ENCODE data around the gene NQO1. TPM values are rescaled to one million over a fixed set of nuclear protein-coding genes. Genes with fewer than 3 reads are reported as not detected.
"Not testable (repeated sequence)": the region's sequence is repeated elsewhere in the genome, so short reads cannot be mapped to it uniquely, and the experiment has no call there.

The NQO1 gene
- total RNA-seq, 1 donor from 2014 or later: 74.5 TPM

GRCh38 chr16:69729030-69729429 is 2.7 kb upstream of the NQO1 start:
- not testable (repeated sequence) for H2AFZ ChIP-seq (ENCODE audit: low read depth, low read length); H3K4me3 ChIP-seq (ENCODE audit: insufficient read depth, low read depth, low read length); H3K4me3 Mint-ChIP-seq (ENCODE audit: unreplicated experiment); H3K36me3 ChIP-seq (ENCODE audit: insufficient read depth, low read length); H3K36me3 Mint-ChIP-seq (ENCODE audit: low read depth, unreplicated experiment); H3K9ac ChIP-seq (ENCODE audit: low read length); DNase-seq (ENCODE audit: low read depth); FAIRE-seq; H3K27ac ChIP-seq (ENCODE audit: low read depth, low read length); H3K9me3 Mint-ChIP-seq (ENCODE audit: unreplicated experiment); H4K20me1 ChIP-seq (ENCODE audit: insufficient read depth, low read length); H3K27me3 Mint-ChIP-seq (ENCODE audit: low read depth, unreplicated experiment); H3K4me2 ChIP-seq (ENCODE audit: low read length); H3K27ac Mint-ChIP-seq (ENCODE audit: unreplicated experiment); H3K9me3 ChIP-seq (ENCODE audit: insufficient read depth, low read depth, low read length); H3K27me3 ChIP-seq (ENCODE audit: insufficient read depth, low read length)
- peaks cover 11% of the 10 kb centered on the region for H3K4me1 Mint-ChIP-seq (ENCODE audit: low read depth, unreplicated experiment)
- peaks cover 26% of the 10 kb centered on the region for H3K79me2 ChIP-seq (ENCODE audit: insufficient read depth, low read length)
- peaks cover 19% of the 10 kb centered on the region for H3K4me1 ChIP-seq (ENCODE audit: insufficient read depth, low read length)

- no peaks in the 10 kb centered on the region for H3K27me3 ChIP-seq (ENCODE audit: insufficient read depth, low read length)
- peak overlapping the region; percentile 69 for H3K4me3 Mint-ChIP-seq (ENCODE audit: unreplicated experiment)
- peaks cover 5% of the 10 kb centered on the region for H3K36me3 Mint-ChIP-seq (ENCODE audit: low read depth, unreplicated experiment)
- FAIRE-seq (no peak), DNase-seq (ENCODE audit: low read depth) (no peak)
- peaks cover 19% of the 10 kb centered on the region for H3K4me1 ChIP-seq (ENCODE audit: insufficient read depth, low read length)
- no peaks in the 10 kb centered on the region for H3K9me3 ChIP-seq (ENCODE audit: insufficient read depth, low read depth, low read length)
- H3K4me2 ChIP-seq (ENCODE audit: low read length): peak overlapping the region; percentile 84
- H2AFZ ChIP-seq (ENCODE audit: low read depth, low read length): no peak overlapping the region
- H3K9me3 Mint-ChIP-seq (ENCODE audit: unreplicated experiment): no peaks in the 10 kb centered on the region
- H3K9ac ChIP-seq (ENCODE audit: low read length): no peak overlapping the region
- no peaks in the 10 kb centered on the region for H4K20me1 ChIP-seq (ENCODE audit: insufficient read depth, low read length)
- peaks cover 34% of the 10 kb centered on the region for H3K79me2 ChIP-seq (ENCODE audit: insufficient read depth, low read length)
- H3K4me1 Mint-ChIP-seq (ENCODE audit: low read depth, unreplicated experiment): peaks cover 11% of the 10 kb centered on the region
- peak overlapping the region; percentile 89 for H3K27ac Mint-ChIP-seq (ENCODE audit: unreplicated experiment)
- H3K27ac ChIP-seq (ENCODE audit: low read depth, low read length): no peak overlapping the region
- H3K27me3 Mint-ChIP-seq (ENCODE audit: low read depth, unreplicated experiment): no peaks in the 10 kb centered on the region
- TF ChIP-seq EZH2 (IDR thresholded peaks at IDR 0.05; ENCODE audit: insufficient read depth, low read length): no peak
- TF ChIP-seq, protein P1, sequence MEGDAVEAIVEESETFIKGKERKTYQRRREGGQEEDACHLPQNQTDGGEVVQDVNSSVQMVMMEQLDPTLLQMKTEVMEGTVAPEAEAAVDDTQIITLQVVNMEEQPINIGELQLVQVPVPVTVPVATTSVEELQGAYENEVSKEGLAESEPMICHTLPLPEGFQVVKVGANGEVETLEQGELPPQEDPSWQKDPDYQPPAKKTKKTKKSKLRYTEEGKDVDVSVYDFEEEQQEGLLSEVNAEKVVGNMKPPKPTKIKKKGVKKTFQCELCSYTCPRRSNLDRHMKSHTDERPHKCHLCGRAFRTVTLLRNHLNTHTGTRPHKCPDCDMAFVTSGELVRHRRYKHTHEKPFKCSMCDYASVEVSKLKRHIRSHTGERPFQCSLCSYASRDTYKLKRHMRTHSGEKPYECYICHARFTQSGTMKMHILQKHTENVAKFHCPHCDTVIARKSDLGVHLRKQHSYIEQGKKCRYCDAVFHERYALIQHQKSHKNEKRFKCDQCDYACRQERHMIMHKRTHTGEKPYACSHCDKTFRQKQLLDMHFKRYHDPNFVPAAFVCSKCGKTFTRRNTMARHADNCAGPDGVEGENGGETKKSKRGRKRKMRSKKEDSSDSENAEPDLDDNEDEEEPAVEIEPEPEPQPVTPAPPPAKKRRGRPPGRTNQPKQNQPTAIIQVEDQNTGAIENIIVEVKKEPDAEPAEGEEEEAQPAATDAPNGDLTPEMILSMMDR (IDR thresholded peaks at IDR 0.05; ENCODE audit: insufficient read depth, low read depth, low read length): no peak
- no peaks in the 10 kb centered on the region for H3K36me3 ChIP-seq (ENCODE audit: insufficient read depth, low read length)
- H3K4me3 ChIP-seq (ENCODE audit: insufficient read depth, low read depth, low read length): no peak overlapping the region
Measured at GRCh38 chr16:69727916-69728270, 1.5 kb upstream of the NQO1 start.

- H3K4me2 ChIP-seq (ENCODE audit: low read length): peak overlapping the region; percentile 84
- no peaks in the 10 kb centered on the region for H3K27me3 ChIP-seq (ENCODE audit: insufficient read depth, low read length)
- Mint-ChIP-seq H3K4me3 (ENCODE audit: unreplicated experiment) (peak overlapping the region; percentile 85), H3K9me3 (ENCODE audit: unreplicated experiment) (no peaks in the 10 kb centered on the region), H3K4me1 (ENCODE audit: low read depth, unreplicated experiment) (peaks cover 11% of the 10 kb centered on the region), H3K27ac (ENCODE audit: unreplicated experiment) (peak overlapping the region; percentile 98), H3K27me3 (ENCODE audit: low read depth, unreplicated experiment) (no peaks in the 10 kb centered on the region), H3K36me3 (ENCODE audit: low read depth, unreplicated experiment) (peaks cover 8% of the 10 kb centered on the region)
- FAIRE-seq (no peak), DNase-seq (ENCODE audit: low read depth) (no peak)
- H3K9ac ChIP-seq (ENCODE audit: low read length): peak overlapping the region; percentile 82
- H3K9me3 ChIP-seq (ENCODE audit: insufficient read depth, low read depth, low read length): no peaks in the 10 kb centered on the region
- peak overlapping the region; percentile 85 for H3K27ac ChIP-seq (ENCODE audit: low read depth, low read length)
- peaks cover 19% of the 10 kb centered on the region for H3K4me1 ChIP-seq (ENCODE audit: insufficient read depth, low read length)
- H4K20me1 ChIP-seq (ENCODE audit: insufficient read depth, low read length): no peaks in the 10 kb centered on the region
- H3K36me3 ChIP-seq (ENCODE audit: insufficient read depth, low read length): peaks cover 4% of the 10 kb centered on the region
- H3K4me3 ChIP-seq (ENCODE audit: insufficient read depth, low read depth, low read length): peak overlapping the region; percentile 90
- no peak for TF ChIP-seq EZH2 (IDR thresholded peaks at IDR 0.05; ENCODE audit: insufficient read depth, low read length)
- TF ChIP-seq, protein P1 (IDR thresholded peaks at IDR 0.05; ENCODE audit: insufficient read depth, low read depth, low read length): no peak
- peak overlapping the region; percentile 54 for H2AFZ ChIP-seq (ENCODE audit: low read depth, low read length)
- peaks cover 46% of the 10 kb centered on the region for H3K79me2 ChIP-seq (ENCODE audit: insufficient read depth, low read length)
Measured at GRCh38 chr16:69725480-69726312, 664 bp downstream of the NQO1 start.

Data from astrocyte (in vitro differentiated cells and primary cell).